Measurements from ENCODE around the gene VPS51. TPM values are rescaled to one million over a fixed set of nuclear protein-coding genes. Genes with fewer than 3 reads are reported as not detected.

Gene VPS51
- total and polyA plus RNA-seq, 9 of the 15 experiments (the other 6 are each of a cell fraction or from before 2014, with no cell fraction given) = 1.8 to 143 (median 46.8) TPM

- no peak for TF ChIP-seq ZNF318 (IDR thresholded peaks at IDR 0.05; ENCODE audit: borderline replicate concordance in 1 of 2, low read depth in 1 of 2)
- TF ChIP-seq ZNF184 (CRISPR knock-in tag; IDR thresholded peaks at IDR 0.05) = no peak
- no peak for TF ChIP-seq NCOA6 (IDR thresholded peaks at IDR 0.05)
- no peak for TF ChIP-seq PRMT5 (CRISPR knock-in tag; IDR thresholded peaks at IDR 0.05)
- no peak for TF ChIP-seq ZNF41 (CRISPR knock-in tag; conservative IDR thresholded peaks at IDR 0.05)
- no peak for TF ChIP-seq NR3C1 (CRISPR knock-in tag; IDR thresholded peaks at IDR 0.05)
- TF ChIP-seq RBM17 (IDR thresholded peaks at IDR 0.05; ENCODE audit: borderline replicate concordance, low read depth, low read length) = no peak
- no peak for TF ChIP-seq ZNF253 (CRISPR knock-in tag; conservative IDR thresholded peaks at IDR 0.05)
- peak in 1 of 2 experiments; percentile 43; a peak in 2 of 4 replicates for TF ChIP-seq HDAC1 (IDR thresholded peaks at IDR 0.05)
- no peak for TF ChIP-seq ELK1 (CRISPR knock-in tag; IDR thresholded peaks at IDR 0.05)
- no peak for TF ChIP-seq LEF1 (IDR thresholded peaks at IDR 0.05)
- no peak for TF ChIP-seq HNRNPK (IDR thresholded peaks at IDR 0.05; ENCODE audit: low read depth, low read length, poor library complexity, severe bottlenecking)
- no peak for TF ChIP-seq HNRNPL (IDR thresholded peaks at IDR 0.05; ENCODE audit: low read depth, low read length)
- peak in 1 of 3 experiments; percentile 42 for TF ChIP-seq YY1 (IDR thresholded peaks at IDR 0.05; ENCODE audit: borderline replicate concordance in 1 of 3, control insufficient read depth in 1 of 3, extremely low read depth in 1 of 3, insufficient read depth in 3 of 3, insufficient read length in 1 of 3, insufficient replicate concordance in 2 of 3, low read depth in 1 of 3, low read length in 2 of 3)
- no peak for TF ChIP-seq ZNF384 (IDR thresholded peaks at IDR 0.05; ENCODE audit: low read depth, low read length)
- TF ChIP-seq U2AF2 (optimal IDR thresholded peaks at IDR 0.05; ENCODE audit: low read depth, low read length) = no peak
- TF ChIP-seq ETS2 (tag; IDR thresholded peaks at IDR 0.05; ENCODE audit: borderline replicate concordance, poor library complexity, severe bottlenecking) = no peak
- no peak for TF ChIP-seq ZKSCAN3 (CRISPR knock-in tag; IDR thresholded peaks at IDR 0.05)
These were observed 15.9 kb downstream of the VPS51 start, which contains the start of gene TM7SF2 (continued) for GRCh38 chr11:65111744-65112545.

Data from K562 (cell line).